Measurements from ENCODE around the gene HELZ. TPM values are rescaled to one million over a fixed set of nuclear protein-coding genes. Genes with fewer than 3 reads are reported as not detected.

The HELZ gene
- total RNA-seq, 1 experiment from 2014 or later: 40.5 TPM

DNA sequence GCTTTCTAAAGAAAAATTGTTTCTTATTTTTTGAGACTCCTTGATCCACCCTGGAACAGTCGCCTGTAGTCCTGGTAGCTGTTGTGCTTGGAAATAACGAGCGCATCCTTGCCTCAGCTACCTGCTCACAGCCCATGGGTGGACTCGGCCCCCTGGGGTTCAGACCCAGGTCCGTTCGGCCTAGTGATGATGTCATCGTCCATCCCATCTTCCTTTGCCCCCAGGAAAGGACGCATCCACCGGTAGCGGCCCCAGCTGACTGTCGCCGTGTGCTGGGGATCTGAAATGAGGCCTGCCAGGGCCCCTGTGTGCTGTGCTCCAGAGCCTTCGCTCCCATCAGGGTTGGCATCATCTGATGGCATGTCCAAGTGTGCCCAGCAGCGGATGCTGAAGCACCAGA is 212.6 kb downstream of the HELZ start:
- intact Hi-C loops (cut with micrococcal nuclease): no loop called here
- Histone ChIP-seq H4K20me1 (ENCODE audit: insufficient read depth) (no peaks in the 10 kb centered on the region), H3K4me2 (ENCODE audit: low read length) (no peak overlapping the region), H3K9ac (ENCODE audit: low read length) (no peak overlapping the region), H3K4me3 (replicated peaks in 1 of 2; ENCODE audit: low read depth in 1 of 2, low read length in 2 of 2) (no peak overlapping the region), H3K79me2 (ENCODE audit: insufficient read depth, low read length) (no peaks in the 10 kb centered on the region), H3K9me2 (ENCODE audit: insufficient read depth) (no peaks in the 10 kb centered on the region), H3K27me3 (ENCODE audit: insufficient read depth, low read length) (no peaks in the 10 kb centered on the region), H3K4me1 (ENCODE audit: control insufficient read depth in 1 of 2, insufficient read depth in 2 of 2, low read length in 2 of 2) (no peaks in the 10 kb centered on the region), H2AFZ (ENCODE audit: low read depth, low read length, poor library complexity, severe bottlenecking) (no peak overlapping the region), H3K9me3 (ENCODE audit: control insufficient read depth in 1 of 2, insufficient read depth in 1 of 2, low read depth in 1 of 2, low read length in 2 of 2) (no peaks in the 10 kb centered on the region), H3K27ac (ENCODE audit: low read depth, low read length) (no peak overlapping the region), H3K36me3 (ENCODE audit: control insufficient read depth in 1 of 2, insufficient read depth in 2 of 2, low read length in 2 of 2) (no peaks in the 10 kb centered on the region)
- ATAC-seq (no peak), DNase-seq (ENCODE audit: low read depth, low spot score) (no peak)
- RAD21 ChIA-PET (ENCODE audit: low non-redundant PET in 1 of 2, low total read pairs in 2 of 2, uncharacterized antibody in 2 of 2, unreplicated experiment in 2 of 2): no interaction called here
- TF ChIP-seq RAD21 (IDR thresholded peaks at IDR 0.05; ENCODE audit: low read depth) (no peak), SIN3A (IDR thresholded peaks at IDR 0.05; ENCODE audit: low read depth) (no peak), JUND (IDR thresholded peaks at IDR 0.05) (no peak), ZNF274 (IDR thresholded peaks at IDR 0.05; ENCODE audit: low read depth, low read length) (no peak), SP1 (IDR thresholded peaks at IDR 0.05; ENCODE audit: low read depth) (no peak), EZH2 (IDR thresholded peaks at IDR 0.05) (no peak), TCF7L2 (IDR thresholded peaks at IDR 0.05; ENCODE audit: borderline replicate concordance, extremely low read depth, insufficient read depth, insufficient read length) (no peak), POLR2AphosphoS5 (IDR thresholded peaks at IDR 0.05; ENCODE audit: low read depth, low read length) (no peak), YY1 (IDR thresholded peaks at IDR 0.05; ENCODE audit: extremely low read depth, insufficient replicate concordance, low read depth, low read length) (no peak), EZH2phosphoT487 (IDR thresholded peaks at IDR 0.05; ENCODE audit: borderline replicate concordance) (no peak), FOSL1 (IDR thresholded peaks at IDR 0.05; ENCODE audit: low read depth) (no peak)
- TF ChIP-seq, protein P1, sequence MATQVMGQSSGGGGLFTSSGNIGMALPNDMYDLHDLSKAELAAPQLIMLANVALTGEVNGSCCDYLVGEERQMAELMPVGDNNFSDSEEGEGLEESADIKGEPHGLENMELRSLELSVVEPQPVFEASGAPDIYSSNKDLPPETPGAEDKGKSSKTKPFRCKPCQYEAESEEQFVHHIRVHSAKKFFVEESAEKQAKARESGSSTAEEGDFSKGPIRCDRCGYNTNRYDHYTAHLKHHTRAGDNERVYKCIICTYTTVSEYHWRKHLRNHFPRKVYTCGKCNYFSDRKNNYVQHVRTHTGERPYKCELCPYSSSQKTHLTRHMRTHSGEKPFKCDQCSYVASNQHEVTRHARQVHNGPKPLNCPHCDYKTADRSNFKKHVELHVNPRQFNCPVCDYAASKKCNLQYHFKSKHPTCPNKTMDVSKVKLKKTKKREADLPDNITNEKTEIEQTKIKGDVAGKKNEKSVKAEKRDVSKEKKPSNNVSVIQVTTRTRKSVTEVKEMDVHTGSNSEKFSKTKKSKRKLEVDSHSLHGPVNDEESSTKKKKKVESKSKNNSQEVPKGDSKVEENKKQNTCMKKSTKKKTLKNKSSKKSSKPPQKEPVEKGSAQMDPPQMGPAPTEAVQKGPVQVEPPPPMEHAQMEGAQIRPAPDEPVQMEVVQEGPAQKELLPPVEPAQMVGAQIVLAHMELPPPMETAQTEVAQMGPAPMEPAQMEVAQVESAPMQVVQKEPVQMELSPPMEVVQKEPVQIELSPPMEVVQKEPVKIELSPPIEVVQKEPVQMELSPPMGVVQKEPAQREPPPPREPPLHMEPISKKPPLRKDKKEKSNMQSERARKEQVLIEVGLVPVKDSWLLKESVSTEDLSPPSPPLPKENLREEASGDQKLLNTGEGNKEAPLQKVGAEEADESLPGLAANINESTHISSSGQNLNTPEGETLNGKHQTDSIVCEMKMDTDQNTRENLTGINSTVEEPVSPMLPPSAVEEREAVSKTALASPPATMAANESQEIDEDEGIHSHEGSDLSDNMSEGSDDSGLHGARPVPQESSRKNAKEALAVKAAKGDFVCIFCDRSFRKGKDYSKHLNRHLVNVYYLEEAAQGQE (IDR thresholded peaks at IDR 0.05; ENCODE audit: low read depth): no peak
- TF ChIP-seq, protein P2, sequence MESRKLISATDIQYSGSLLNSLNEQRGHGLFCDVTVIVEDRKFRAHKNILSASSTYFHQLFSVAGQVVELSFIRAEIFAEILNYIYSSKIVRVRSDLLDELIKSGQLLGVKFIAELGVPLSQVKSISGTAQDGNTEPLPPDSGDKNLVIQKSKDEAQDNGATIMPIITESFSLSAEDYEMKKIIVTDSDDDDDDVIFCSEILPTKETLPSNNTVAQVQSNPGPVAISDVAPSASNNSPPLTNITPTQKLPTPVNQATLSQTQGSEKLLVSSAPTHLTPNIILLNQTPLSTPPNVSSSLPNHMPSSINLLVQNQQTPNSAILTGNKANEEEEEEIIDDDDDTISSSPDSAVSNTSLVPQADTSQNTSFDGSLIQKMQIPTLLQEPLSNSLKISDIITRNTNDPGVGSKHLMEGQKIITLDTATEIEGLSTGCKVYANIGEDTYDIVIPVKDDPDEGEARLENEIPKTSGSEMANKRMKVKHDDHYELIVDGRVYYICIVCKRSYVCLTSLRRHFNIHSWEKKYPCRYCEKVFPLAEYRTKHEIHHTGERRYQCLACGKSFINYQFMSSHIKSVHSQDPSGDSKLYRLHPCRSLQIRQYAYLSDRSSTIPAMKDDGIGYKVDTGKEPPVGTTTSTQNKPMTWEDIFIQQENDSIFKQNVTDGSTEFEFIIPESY (IDR thresholded peaks at IDR 0.05; ENCODE audit: extremely low read depth, insufficient replicate concordance, low read length): no peak
- no TSS peak for BruUV-seq (replicated peaks)
- CTCF ChIA-PET: no interaction called here
- POLR2A ChIA-PET: no interaction called here
